Measurements from ENCODE around the gene ATG3.
"Not testable (repeated sequence)": the region's sequence is repeated elsewhere in the genome, so short reads cannot be mapped to it uniquely, and the experiment has no call there.

ATG3 gene

DNA sequence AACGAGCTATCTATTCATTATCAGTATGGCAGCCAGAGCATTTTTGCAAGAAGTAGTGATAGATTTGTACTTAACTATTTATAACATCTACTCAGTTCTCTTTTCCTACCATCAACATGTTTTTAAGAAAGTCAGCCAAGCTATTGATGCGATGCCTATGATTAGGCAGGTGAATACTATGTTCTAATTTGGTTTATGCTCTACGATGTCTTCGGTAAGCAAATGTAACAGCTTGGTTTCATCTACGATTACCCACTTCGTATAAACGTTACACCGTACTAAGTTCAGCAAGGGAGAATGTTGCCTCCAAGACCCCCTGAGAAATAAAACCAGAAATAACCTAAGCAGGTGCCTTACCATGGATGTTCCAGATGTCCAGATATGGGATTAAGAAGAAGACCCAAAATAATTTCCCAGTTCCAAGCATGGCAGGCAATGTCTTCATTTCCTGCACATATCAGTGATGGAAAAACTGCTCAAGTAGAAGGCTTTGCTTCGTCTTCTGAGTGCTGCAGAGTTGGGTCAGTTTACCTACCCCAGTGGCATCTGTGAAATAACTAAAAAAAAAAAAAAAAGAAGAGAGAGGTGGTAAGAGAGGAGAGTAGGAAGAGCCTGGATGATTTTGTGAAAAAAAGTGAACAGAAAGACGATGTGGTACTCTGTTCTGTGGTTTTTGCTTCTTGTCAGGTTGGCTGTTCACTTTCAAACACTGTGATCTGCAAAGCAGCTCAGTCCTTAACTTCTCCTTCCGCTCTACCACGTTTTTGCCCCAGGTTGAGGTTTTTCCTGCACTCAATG is 62.6 kb downstream of the ATG3 start, which contains the start of gene BTLA:
Gene BTLA (minus strand): TSS at position 559 of the 798 bp plus-strand sequence. CDS start 114 bp downstream, at position 445.
- DNase-seq (ENCODE audit: low read depth in 1 of 2, low spot score in 1 of 2), result no peak

GRCh38 chr3:112497897-112498548 is 63.7 kb downstream of the ATG3 start:
- DNase-seq (ENCODE audit: low read depth in 1 of 2, low spot score in 1 of 2), result no peak

- DNase-seq (ENCODE audit: low read depth in 1 of 2, low spot score in 1 of 2), result no peak
Observed at GRCh38 chr3:112496366-112497067, 65.2 kb downstream of the ATG3 start.

- DNase-seq (ENCODE audit: low read depth in 1 of 2, low spot score in 1 of 2), result not testable (repeated sequence)
Observed at GRCh38 chr3:112494448-112494767, 67.4 kb downstream of the ATG3 start.

DNA sequence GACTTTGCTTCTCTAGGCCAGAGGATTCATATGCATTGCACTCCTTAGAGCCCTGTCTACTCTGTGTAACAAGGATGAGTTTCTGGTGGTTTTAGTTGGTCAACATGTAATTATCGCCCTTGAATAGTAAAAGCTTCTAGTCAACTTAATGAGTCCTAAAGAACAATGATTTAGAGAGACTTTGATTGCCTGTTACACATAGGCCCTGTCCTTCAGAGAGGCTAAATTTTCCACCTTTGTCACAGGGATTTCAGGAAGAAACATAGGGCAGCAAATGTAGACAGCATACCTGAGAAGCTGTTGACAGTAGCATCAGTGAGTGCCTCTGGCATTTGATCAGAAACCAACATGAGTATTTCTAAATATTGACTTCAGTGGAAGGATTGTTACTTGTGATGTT is 69.6 kb downstream of the ATG3 start:
- DNase-seq (ENCODE audit: low read depth in 1 of 2, low spot score in 1 of 2), result no peak

DNA sequence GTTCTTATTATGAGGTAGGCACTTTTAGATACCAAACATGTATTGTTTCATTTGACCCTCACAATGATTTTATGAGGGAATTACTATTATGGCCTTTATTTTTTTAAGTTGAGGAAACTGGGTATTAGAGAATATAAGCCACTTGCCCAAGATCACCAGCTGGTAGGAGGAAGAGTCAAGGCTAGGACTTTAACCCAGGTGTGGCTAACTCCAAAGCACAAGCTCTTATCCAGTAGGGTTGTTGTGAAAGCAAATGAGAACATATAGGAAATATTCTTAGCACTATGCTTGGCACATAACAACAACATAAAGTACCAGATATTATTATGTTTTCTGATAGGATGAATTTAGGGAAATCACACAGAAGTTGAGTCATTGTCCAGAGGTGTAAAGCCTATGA is 70.4 kb downstream of the ATG3 start:
- DNase-seq (ENCODE audit: low read depth in 1 of 2, low spot score in 1 of 2), result no peak

- DNase-seq (ENCODE audit: low read depth in 1 of 2, low spot score in 1 of 2), result no peak
Observed at GRCh38 chr3:112489674-112490479, 71.9 kb downstream of the ATG3 start.

DNA sequence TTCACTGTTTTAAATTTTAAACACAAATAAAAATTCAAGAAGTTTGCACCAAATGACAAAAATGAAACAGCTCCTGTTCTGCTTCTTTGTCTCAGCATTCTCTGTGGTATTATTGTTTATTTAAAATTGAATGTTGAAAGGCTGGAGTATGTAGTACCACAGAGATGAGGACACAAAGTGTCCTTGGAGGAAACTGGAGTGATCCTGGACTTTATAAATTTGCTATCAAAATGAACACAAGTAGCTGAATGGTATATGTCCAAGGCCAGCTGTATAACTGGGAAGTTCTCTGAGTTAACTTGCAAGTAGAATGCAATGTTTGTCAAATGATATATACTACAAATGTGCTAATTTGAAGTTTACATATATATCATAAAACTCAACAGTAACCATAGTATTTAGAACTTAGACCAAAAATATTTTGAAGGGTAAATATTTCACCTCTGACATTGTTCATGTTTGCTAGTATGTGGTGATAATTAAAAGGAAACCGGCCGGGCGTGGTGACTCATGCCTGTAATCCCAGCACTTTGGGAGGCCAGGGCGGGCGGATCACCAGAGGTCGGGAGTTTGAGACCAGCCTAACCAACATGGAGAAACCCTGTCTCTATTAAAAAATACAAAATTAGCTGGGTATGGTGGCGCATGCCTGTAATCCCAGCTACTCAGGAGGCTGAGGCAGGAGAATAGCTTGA is 74.8 kb downstream of the ATG3 start:
- no peak for DNase-seq (ENCODE audit: low read depth in 1 of 2, low spot score in 1 of 2)

- no peak for DNase-seq (ENCODE audit: low read depth in 1 of 2, low spot score in 1 of 2)
Observed at GRCh38 chr3:112484352-112484751, 77.4 kb downstream of the ATG3 start.

- no peak for DNase-seq (ENCODE audit: low read depth in 1 of 2, low spot score in 1 of 2)
Observed at GRCh38 chr3:112482675-112483074, 79.1 kb downstream of the ATG3 start.

Data from activated T-helper 1 cell treated with anti-CD3 and anti-CD28 coated beads, Interleukin-2, amount 50 U/mL, for 16 hours (primary cell).